GM21529 (cell line): ENCODE results near the gene APOBEC3F.
"Not testable (repeated sequence)": the region's sequence is repeated elsewhere in the genome, so short reads cannot be mapped to it uniquely, and the experiment has no call there.

ENCODE experiments used
- ATAC-seq: cut with Tn5 transposase; IDR thresholded peaks from one replicate; pipeline ENCODE4 v1.9.1; 2021; ENCODE audit not compliant: unreplicated experiment

APOBEC3F gene

DNA sequence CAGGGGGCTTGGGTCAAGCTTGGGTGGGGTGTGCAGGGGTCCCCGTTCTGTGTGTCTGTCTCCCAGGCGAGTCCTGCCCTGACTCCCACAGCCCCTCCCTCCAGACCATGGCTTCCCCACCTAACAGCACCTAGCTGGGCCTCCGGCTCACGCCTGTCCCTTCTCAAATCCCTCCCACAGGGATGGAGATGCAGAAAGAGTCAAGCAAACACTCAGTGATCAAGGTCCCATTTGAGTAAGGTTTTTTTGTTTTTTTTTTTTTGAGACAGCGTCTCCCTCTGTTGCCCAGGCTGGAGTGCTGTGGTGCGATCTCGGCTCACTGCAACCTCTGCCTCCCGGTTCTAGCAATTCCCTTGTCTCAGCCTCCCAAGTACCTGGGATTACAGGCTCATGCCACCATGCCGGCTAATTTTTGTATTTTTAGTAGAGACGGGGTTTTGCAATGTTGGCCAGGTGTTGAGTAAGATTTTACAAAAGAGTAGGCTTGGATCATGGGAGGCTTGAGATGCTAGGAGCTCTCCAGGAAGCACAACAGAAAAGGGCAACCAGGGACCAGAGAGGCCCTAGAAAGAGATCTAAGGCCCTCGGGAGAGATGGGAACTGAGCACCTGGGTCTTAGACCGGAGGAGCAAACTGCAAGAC is 14.0 kb upstream of the APOBEC3F start:
- no peak for ATAC-seq

DNA sequence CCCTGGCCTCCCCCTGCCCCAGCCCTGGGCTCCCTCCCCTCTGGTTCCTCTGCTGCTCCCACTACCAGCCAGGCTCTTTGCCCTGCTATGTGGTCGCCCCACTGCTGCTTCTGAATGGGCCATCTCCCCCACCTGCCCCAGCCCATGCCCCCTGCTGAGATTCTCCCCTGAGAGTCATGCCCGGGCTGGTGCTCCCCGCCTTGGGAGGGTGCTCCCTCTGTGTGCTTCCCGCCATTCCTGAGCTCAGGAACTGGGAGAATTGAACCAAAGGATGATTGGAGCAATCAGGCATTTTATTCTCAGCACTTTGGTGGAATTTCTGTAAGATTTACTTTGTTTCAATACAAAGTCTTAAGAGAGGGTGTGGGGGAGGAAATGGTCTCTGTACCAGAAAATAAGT is 12.9 kb upstream of the APOBEC3F start:
- no peak for ATAC-seq

DNA sequence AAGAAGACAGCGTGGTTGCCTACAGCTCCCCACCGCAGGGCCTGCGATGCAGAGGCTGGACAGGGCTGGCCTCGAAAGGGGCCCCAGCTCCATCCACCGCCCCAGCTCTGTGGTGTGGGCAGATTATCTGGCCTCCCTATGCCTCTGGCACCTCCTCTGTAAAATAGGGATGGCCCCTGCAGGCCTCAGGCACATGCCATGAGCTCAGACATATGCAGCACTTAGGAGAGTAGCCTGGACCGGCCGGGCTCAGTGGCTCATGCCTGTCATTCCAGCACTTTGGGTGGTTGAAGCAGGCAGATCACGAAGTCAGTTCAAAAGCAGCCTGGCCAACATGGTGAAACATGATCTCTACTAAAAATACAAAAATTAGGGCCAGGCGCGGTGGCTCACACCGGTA is 12.4 kb upstream of the APOBEC3F start:
- ATAC-seq, result no peak

DNA sequence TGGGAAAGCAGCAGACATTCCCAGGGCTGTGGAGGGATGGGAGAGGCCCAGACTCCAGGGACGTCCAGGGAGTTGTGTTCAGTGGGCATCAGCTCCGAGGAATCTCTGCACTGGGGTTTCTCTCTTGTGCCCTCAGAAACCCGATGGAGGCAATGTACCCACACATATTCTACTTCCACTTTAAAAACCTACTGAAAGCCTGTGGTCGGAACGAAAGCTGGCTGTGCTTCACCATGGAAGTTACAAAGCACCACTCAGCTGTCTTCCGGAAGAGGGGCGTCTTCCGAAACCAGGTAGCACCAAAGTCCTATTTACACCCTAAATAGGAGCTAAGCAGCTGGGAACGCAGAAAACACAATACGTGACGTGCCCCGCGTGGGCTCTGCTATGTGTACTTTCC is 11.4 kb upstream of the APOBEC3F start:
- ATAC-seq, result no peak

DNA sequence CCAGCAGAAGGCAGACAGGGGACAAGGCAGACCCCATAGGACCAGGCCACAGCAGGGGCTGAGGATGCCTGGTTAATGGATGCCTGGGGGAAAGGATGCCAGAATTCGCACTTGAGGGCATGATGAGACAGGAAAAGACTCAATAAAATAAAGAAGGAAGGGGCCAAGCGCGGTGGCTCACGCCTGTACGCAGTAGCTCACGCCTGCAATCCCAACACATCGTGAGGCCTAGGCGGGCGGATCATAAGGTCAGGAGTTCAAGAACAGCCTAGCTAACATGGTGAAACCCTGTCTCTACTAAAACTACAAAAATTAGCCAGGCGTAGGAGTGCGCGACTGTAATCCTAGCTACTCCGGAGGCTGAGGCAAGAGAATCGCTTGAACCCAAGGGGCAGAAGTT is 10.0 kb upstream of the APOBEC3F start:
- no peak for ATAC-seq

DNA sequence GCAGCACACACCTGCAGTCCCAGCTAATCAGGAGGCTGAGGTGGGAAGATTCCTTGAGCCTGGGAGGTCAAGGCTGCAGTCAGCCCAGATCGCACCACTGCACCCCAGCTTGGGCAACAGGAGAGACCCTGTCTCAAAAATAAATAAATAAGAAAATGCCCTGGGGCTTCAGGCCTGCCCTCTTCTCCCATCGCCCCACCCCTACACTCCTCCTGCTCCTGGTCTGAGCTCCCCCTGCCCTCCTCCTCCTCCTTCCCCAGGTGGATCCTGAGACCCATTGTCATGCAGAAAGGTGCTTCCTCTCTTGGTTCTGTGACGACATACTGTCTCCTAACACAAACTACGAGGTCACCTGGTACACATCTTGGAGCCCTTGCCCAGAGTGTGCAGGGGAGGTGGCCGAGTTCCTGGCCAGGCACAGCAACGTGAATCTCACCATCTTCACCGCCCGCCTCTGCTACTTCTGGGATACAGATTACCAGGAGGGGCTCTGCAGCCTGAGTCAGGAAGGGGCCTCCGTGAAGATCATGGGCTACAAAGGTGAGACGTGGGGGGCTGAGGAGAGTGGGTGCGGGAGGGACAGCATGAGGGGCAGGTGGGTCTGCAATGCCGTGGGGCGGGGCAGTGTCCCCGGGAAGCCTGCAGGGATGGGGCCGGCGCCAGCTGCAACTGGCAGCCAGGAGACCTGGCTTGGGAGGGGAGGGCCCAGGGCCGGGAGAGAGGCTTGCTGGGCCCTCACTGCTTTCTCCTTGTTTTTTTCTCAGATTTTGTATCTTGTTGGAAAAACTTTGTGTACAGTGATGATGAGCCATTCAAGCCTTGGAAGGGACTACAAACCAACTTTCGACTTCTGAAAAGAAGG is 9.0 kb upstream of the APOBEC3F start:
- not testable (repeated sequence) for ATAC-seq

DNA sequence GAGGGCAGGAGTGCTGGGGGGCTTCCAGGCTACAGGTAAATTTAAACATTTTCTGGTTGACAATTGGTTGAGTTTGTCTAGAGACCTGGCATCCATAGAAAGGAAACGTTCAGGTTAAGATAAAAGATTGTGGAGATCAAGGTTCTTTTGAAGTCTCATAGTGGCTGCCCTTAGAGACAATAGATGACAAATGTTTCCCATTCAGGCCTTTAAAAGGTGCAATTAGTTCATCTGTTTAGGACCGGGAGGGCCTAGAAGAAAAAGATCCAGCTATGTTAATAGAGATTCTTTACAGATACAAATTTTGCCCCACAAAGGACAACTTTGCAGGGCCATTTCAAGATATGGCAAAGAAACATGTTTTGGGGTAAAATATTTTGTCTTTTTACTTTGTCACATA is 3.6 kb upstream of the APOBEC3F start:
- not testable (repeated sequence) for ATAC-seq

DNA sequence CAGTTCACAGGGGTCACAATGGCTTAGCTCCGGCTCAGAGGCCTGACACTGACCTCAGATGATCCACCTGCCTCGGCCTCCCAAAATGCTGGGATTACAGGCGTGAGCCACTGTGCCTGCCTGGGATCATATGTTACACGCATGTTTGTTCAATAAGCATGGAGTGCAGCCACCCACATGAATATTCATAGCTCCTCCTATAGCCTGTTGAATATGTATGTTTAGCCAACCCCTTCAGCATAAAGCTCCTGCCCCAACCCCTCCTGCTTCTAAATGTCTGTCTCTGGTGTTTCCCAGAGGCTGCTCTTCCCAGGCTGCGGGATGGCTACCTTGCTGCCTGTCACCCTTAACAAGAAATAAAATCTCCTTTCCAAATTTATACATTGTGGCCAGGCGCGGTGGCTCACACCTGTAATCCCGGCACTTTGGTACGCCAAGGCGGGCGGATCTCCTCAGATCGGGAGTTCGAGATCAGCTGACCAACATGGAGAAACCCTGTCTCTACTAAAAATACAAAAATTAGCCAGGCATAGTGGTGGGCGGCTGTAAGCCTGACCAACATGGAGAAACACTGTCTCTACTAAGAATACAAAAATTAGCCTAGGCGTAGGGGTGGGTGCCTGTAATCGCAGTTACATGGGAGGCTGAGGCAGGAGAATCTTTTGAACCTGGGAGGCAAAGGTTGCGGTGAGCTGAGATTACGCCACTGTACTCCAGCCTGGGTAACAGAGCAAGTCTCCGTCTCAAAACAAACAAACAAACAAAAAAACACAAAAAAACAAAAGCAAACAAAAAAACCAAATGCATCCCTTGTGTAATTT is 1.1 kb upstream of the APOBEC3F start:
- ATAC-seq, result no peak

DNA sequence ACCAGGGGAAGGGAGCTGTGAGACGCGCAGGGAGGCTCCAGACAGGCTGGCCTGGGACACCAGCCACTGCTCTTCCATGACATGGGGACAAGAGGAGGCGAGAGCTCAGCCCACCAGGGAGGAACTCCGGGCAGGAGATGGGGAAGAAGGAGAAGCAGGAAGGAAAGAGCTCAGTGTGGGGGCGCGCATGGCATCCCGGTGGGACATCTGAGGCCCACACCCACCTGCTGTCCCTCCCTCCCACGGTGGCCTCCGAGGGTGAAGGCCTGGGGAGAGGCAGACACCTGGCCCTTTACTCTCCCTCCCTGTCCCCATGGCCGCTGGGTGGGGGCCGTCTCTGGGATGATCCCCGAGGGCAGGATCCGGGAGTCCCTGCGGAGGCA is 518 bp upstream of the APOBEC3F start:
- ATAC-seq, result not testable (repeated sequence)

DNA sequence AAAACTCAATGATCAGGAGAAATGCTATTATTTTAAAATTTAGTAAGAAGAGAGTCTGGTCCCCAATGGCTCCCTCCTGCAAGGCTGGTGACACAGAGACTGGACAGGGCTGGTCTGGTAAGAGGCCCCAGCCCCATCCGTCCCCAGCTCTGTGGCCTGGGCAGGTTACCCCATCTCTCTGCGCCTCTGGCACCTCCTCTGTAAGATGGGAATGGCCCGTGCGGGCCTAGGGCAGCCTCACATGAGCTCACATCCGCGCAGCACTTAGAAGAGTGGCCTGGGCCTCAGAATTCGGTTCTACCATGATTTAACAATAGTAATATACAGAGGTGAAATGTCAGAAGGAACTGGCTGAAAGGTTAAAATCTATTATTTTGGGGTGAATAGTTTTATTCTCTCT is 1.2 kb downstream of the APOBEC3F start:
- ATAC-seq, result no peak

DNA sequence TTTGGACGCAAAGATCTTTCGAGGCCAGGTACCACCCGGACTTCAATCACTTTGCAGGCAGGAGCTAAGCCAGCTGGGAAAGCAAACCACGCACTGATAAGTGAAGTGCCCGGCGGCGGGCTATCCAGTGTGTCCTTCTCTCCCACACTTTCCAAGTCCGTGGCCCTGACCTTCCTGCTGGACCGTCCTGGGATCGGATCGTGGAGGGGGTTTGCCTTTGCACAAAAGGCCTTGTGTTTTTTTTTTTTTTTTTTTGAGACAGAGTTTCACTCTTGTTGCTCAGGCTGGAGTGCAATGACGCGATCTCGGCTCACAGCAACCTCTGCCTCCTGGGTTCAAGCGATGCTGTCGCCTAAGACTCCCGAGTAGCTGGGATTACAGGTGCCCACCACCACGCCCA is 2.4 kb downstream of the APOBEC3F start:
- ATAC-seq, result not testable (repeated sequence)

DNA sequence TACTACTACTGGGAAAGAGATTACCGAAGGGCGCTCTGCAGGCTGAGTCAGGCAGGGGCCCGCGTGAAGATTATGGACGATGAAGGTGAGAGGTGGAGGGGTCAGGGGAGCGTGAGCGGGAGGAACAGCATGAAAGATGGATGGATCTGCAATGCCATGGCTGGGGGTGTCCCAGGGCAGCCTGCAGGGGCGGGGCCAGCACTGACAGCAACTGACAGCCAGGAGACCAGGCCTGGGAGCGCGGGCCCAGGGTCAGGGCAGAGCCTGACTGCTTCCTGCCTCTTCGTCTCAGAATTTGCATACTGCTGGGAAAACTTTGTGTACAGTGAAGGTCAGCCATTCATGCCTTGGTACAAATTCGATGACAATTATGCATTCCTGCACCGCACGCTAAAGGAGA is 4.5 kb downstream of the APOBEC3F start:
- ATAC-seq, result not testable (repeated sequence)

DNA sequence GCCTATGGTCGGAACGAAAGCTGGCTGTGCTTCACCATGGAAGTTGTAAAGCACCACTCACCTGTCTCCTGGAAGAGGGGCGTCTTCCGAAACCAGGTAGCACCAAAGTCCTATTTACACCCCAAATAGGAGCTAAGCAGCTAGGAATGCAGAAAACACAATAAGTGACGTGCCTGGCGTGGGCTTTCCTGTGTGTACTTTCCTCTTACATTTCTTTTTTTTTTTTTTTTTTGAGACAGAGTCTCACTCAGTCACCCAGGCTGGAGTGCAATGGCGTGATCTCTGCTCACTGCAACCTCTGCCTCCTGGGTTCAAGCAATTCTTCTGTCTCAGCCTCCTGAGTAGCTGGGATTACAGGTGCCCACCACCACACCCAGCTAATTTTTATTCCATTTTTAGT is 8.8 kb downstream of the APOBEC3F start:
- not testable (repeated sequence) for ATAC-seq

DNA sequence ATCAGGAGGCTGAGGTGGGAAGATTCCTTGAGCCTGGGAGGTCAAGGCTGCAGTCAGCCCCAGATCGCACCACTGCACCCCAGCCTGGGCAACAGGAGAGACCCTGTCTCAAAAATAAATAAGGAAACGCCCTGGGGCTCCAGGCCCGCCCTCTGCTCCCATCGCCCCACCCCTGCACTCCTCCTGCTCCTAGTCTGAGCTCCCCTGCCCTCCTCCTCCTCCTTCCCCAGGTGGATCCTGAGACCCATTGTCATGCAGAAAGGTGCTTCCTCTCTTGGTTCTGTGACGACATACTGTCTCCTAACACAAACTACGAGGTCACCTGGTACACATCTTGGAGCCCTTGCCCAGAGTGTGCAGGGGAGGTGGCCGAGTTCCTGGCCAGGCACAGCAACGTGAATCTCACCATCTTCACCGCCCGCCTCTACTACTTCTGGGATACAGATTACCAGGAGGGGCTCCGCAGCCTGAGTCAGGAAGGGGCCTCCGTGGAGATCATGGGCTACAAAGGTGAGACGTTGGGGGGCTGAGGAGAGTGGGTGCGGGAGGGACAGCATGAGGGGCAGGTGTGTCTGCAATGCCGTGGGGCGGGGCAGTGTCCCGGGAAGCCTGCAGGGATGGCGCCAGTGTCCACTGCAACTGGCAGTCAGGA is 11.3 kb downstream of the APOBEC3F start:
- not testable (repeated sequence) for ATAC-seq

DNA sequence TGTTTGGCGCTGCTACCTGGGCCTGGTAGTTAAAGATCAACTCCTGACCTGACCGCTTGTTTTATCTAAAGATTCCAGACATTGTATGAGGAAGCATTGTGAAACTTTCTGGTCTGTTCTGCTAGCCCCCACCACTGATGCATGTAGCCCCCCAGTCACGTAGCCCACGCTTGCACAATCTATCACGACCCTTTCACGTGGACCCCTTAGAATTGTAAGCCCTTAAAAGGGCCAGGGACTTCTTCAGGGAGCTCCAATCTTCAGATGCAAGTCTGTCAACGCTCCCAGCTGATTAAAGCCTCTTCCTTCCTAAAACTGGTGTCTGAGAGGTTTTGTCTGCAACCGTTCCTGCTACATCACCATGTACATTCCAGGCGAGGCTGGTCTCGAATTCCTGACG is 15.0 kb downstream of the APOBEC3F start:
- no peak for ATAC-seq

DNA sequence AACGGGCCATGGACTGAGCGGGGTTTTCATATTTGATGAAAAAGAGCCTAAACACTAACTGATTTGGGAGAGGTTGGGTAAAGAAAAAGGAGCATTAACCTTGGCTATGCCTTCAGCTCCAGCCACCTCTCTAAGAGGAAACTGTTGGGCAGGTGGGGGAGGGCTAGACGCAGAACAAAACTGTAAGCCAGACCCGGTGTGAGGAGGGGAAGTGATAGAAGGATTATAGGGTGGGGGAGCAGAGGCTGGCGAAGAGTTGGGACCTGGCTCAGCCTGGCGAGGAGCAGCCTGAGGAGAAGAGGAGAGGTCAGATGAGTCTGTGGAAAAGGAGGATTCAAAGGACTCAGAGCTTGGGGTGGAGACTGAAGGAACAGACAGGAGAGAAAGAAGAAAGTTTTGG is 20.6 kb downstream of the APOBEC3F start:
- not testable (repeated sequence) for ATAC-seq

DNA sequence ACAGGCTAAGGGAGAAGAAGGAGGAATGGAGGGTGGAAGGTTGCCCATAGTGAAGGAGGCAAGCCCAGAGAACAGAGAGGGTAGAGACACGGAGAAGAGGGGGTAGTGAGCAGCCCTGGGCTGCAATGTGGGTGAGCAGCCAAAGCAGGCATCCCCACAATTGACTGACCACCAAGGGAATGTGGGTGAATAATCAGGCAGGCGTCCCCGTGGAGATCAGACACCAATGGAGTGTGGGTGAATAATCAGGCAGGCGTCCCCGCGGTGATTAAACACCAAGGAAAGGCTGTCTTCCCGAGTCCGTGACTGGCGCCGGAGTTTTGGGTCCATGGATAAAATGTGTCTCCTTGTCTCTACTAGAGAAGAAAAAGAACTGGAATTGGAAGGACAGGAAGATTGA is 21.3 kb downstream of the APOBEC3F start:
- not testable (repeated sequence) for ATAC-seq

DNA sequence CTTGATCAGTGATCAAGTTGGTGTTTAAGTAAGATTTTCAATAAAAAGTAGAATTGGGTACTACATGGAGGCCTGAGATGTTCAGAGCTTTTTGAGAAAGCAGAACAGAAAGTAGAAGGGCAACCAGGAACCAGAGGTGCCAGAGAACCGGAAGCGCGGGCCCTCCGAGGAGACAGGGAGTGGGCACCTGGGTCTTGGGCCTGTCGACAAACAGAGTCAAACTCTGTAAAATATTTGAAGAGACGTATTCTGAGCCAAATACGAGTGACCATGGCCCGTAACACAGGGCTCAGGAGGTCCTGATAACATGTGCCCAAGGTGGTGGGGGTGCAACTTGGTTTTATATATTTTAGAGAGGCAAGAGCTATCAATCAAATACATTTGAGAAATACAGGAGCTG is 23.2 kb downstream of the APOBEC3F start:
- not testable (repeated sequence) for ATAC-seq

DNA sequence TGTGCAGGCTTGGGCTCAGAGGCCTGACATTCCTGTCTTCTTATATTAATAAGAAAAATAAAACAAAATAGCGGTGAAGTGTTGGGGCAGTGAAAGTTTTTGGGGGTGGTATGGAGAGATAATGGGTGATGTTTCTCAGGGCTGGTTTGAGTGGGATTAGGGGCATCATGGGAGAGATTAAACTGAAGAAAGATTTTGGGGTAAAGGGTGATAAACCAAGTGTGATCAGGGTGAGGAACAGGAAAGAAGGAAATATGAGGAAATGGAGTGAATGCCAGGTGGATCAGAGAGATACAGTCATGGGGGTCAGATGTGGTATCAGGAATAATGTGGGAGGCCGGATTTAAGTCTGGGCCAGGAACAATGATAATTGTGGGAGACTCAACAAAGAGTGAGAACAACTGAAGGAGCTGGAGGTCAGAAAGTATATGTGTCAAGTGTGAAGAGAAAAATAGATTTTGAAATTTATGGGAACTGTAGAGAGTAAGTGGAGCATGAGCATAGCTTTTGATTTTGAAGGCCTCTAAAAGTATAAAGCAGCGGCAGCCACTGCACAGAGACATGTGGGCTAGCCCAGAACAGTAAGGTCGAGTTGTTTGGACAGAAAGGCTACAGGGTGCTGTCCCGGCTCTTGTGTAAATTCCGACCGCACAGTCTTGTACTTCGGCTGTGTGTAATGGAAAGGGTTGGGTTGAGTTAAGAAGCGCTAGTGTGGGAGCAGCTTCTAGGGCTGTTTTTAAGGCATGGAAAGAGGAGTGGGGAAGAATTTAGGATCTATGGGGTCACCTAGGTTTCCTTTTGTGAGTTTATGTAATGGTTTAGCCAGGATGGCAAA is 26.0 kb downstream of the APOBEC3F start:
- peak; percentile 48 for ATAC-seq
